HG03460 (cell line): ENCODE data around the gene PMS2.
"Not testable (repeated sequence)": the region's sequence is repeated elsewhere in the genome, so short reads cannot be mapped to it uniquely, and the experiment has no call there.

ENCODE experiments used
- ATAC-seq: cut with Tn5 transposase; IDR thresholded peaks from one replicate; pipeline ENCODE4 v1.9.1; 2021; ENCODE audit not compliant: unreplicated experiment

Gene PMS2

DNA sequence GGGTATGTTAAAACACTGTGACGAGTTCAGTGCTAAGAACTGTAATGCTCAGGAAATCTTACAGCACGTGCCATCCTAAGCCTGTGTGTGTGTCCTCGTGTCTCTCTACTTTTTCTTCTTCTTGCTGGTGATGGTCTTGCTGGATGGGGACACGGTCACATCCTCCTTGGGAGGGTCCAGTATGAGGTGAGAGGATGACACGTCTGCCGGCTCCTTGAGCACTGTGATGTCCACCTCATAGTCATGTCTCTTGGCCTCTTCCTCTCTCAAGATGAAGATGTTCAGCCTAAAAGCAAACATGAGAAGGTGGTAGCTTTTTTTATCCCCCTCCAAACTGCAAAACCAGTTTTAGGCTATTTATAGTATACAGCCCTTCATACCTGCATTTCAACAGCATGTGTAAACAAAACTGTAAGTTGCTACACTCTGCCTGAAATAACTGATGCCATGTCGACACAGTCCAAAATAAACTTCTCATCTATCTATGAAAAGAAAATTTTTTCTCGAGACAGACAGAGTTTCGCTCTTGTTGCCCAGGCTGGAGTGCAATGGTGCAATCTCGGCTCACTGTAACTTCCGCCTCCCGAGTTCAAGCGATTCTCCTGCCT lies 82.5 kb downstream of the PMS2 start:
- ATAC-seq = not testable (repeated sequence)

DNA sequence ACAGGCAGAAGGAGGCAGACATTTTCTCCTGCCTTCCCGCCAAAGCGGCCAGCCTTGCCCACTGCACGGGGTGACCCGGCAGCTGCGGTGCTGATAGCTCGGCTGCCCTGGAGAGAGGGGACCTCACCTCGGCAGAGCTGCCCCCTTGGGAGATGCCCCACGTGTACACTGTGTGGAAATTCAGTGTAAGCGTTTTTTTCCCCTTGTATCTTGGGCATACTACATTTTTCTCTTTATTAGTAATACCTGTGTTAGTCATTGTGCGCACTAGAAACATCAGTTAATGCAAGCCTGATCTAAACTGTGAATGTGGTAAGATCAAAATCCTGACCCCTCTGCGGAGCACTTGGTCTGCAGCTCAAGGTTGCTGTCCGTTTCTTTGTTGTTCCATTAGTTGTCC lies 84.2 kb downstream of the PMS2 start:
- not testable (repeated sequence) for ATAC-seq

DNA sequence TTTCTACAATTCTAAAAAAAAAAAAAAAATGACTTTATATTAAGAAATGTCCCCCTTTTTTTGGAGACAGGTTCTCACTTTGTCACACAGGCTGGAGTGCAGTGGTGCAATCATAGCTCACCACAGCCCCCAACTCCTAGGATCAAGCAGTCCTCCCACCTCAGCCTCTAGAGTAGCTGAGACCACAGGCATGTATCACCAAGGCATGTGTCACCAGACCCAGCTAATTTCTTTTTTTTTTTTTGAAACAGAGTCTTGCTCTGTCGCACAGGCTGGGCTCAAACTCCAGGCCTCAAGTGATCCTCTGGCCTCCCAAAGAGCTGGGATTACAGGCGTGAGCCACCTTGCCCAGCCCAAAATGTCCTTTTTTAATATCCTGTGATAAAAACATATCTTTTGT lies 84.7 kb downstream of the PMS2 start:
- ATAC-seq = not testable (repeated sequence)
